NCI-H345 (cell line): ENCODE data around the gene RHBDD3.

Experiments
- DNase-seq: peaks from one replicate; lab custom pipeline; 2025; lab: John Stamatoyannopoulos, UW

The RHBDD3 gene

DNA sequence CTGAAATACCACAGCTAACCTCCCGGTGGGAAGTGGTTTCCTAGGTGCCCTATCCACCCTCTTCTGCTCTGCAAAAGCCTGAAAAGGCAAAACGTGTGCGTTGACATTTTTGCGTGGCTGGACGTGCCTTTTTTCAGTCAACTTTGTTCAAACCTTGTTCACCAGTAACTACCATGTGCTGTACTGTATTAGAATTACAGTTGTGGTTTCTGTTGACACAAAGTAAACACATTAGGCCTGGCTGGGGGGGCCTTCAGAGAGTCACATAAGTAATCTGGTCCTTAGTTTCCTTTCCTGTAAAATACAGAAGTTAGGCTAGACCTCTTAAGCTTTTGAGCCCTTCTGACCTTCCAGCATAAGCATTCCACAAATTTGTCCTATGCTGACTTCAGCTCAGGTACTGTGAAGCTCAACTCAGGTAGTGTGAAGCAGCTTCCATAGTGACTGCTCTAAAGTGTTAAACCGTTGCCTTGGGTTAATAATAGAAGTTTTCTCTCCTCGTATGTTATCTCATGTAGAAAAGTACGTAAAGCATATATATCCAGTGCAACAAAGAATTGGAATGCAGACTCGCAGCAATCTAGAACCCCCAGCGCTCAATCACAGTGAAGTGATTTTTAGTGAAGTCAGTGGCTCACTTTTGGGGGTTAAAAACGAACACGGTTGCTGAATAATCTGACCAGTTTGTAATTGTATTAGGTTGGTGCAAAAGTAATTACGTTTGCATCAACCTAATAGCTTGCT is 2.1 kb upstream of the RHBDD3 start:
- no peak for DNase-seq

DNA sequence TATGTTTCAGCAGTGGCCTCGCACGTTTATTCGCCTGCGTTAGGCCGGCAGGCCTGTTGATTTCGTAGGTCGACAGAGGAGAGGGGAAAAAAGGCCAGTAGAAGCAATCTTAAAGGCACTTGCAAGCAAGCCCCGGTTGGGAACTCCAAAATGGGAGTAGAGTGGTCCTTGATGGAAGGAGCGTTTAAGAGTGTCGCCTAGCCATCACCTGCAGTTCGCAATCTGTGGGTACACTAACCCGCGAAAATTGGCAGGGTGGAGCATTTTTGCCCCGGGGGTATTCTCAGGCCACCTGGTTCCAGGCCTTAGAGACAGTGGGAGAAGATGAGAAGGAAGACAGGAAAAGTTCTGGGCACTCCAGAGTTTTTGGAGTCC is 1.4 kb upstream of the RHBDD3 start:
- DNase-seq, result no peak

- peak; percentile 32 for DNase-seq
Observed at GRCh38 chr22:29268511-29269229, 889 bp upstream of the RHBDD3 start.

DNA sequence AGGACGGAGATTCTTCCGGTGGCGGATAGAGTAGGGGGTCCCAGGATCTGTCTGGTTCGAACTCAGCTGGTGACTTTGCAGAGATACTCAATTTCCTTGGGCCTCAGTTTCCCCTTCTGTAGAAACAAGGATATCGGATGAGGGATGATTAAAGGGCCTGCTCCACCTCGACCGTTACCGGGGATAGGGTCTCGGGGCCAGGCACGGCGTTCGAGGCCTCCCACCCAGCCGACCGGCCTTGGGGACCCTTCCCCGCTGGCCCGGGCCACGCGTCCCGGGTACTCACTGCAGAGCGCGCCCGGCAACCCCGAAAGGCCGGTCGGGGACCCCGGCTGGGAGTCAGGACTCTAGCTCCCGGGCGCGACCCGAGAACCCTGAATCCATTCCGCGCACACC is 321 bp downstream of the RHBDD3 start:
- no peak for DNase-seq

- no peak for DNase-seq
Observed at GRCh38 chr22:29266564-29267461, 968 bp downstream of the RHBDD3 start.

- no peak for DNase-seq
Observed at GRCh38 chr22:29265929-29266328, 1.9 kb downstream of the RHBDD3 start.

- no peak for DNase-seq
Observed at GRCh38 chr22:29265305-29265704, 2.5 kb downstream of the RHBDD3 start.

GRCh38 chr22:29263791-29264276 is 3.9 kb downstream of the RHBDD3 start:
- no peak for DNase-seq

- no peak for DNase-seq
Observed at GRCh38 chr22:29260601-29261315, 7.0 kb downstream of the RHBDD3 start.

GRCh38 chr22:29260031-29260560 is 7.7 kb downstream of the RHBDD3 start:
- DNase-seq, result no peak

GRCh38 chr22:29259253-29259899 is 8.4 kb downstream of the RHBDD3 start:
- no peak for DNase-seq

DNA sequence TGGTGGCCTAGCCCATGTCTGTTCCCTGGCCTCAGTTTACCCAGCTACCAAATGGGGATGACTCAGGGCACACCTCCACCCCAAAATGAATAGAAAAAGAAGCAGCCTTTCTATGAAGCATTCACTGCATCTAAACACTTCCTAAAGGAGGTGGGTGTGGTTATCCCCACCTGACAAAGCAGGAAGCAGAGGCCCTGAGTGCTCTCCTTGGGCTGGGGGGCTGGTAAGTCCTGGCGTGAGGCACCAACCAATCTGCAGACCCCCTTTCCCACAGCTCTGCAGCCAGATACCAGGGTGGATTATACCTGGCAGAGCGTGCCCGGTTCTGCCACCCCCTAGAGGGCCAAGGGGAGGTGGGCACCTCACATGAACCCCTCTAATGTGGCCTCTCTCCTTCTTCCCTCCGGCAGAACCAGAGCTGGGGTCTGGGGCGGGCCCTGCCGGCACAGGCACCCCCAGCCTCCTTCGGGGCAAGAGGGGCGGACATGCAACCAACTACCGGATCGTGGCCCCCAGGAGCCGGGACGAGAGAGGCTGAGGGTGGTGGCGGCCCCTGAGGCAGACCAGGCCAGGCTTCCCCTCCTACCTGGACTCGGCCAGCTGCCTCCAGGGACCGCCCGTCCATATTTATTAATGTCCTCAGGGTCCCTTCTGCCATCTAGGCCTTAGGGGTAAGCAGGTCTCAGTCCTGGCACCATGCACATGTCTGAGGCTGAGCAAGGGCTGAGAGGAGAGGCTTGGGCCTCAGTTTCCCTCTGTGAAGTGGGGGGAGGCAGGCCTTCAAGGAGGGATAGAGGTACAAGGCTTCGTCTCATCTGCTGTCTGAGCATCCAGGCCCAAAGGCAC is 9.2 kb downstream of the RHBDD3 start:
- no peak for DNase-seq

GRCh38 chr22:29257751-29258181 is 10.0 kb downstream of the RHBDD3 start:
- DNase-seq, result no peak

DNA sequence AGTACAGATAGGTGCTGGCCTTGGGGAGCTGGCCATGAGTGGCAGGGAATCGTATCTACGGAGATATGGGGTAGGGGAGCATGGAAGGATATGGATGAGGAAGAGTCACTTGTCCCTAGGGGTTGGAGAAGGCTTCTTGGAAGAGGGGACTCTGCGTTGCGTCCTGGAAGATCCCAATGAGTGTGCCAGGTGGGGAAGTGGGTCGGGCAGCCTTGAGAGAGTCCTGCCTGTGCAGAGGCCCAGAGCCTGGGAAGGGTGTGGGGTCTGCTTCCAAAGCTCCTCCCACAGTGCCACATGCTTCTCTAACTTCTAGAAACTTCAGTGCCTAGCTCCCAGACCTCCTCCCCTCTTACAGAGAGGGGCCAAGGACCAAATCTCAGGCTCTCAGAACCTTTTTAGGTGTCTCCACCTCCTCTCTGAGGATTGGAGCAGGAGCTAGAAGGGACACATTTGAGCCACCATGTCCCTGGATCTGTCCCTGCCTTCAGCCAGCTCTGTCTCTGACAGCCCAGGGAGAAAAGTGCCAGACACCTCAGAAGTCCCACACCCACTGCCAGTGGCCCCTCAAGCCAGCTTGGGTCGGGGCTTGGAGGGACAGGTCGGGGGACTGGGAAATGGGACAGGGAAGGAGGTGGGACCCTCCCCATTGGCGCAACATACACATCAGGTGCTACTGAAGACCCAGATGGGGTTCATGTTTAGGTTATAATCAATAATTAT is 11.0 kb downstream of the RHBDD3 start:
- no peak for DNase-seq

DNA sequence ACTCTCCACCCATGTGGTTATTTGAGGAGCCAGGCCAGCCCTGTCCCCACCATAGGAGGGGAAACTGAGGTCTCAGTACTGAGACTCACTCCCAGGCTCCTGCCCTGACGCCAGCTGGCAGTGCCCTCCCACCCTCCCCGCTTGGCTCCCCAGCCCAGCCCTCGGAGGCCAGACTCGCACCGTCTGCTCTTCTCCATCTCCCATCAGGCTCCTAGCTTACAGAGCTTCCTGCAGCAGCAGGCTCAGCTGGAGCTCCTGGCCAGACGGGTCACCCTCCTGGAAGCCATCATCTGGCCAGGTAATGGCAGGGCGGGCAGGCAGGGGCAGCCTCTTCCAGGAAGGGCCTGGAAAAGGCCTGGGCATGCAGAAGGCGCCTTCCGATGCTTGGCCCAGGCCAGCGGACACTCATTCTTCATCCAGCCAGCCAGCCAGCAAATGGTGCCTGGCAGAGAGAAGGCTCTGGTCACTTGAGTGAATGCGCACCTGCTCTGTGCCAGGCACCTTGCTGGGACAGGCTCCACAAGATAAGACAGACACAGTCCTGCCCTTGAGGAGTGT is 12.6 kb downstream of the RHBDD3 start:
- DNase-seq, result no peak

GRCh38 chr22:29254286-29254660 is 13.5 kb downstream of the RHBDD3 start:
- DNase-seq, result no peak

- DNase-seq, result no peak
Observed at GRCh38 chr22:29253561-29254285, 14.1 kb downstream of the RHBDD3 start.
